Ascending aorta (tissue), 2 donors: ENCODE measurements around the gene KXD1. TPM values are rescaled to one million over a fixed set of nuclear protein-coding genes. Genes with fewer than 3 reads are reported as not detected.

Source experiments
- DNase-seq, 2 donors: peaks; one replicate each; pipeline ENCODE4 v3.0.0-alpha.2; 2019; ENCODE audit warnings: low spot score in 2 of 2
- H3K27ac ChIP-seq, 2 donors: fragments of 200-600 bp; sonication (generic); one replicate each; pipeline ENCODE4 v1.5.1; 2016 to 2017; ENCODE audit warnings: mild to moderate bottlenecking in 1 of 2
- H3K27me3 ChIP-seq: fragments of 200-600 bp; sonication (generic); one replicate; pipeline ENCODE4 v1.5.1; 2017
- H3K36me3 ChIP-seq, 2 donors: fragments of 200-600 bp; sonication (generic); one replicate each; pipeline ENCODE4 v1.5.1; 2016
- H3K4me1 ChIP-seq, 2 donors: fragments of 200-600 bp; sonication (generic); one replicate each; pipeline ENCODE4 v1.5.1; 2016 to 2017; ENCODE audit warnings: mild to moderate bottlenecking in 1 of 2
- H3K4me3 ChIP-seq, 2 donors: fragments of 200-600 bp; sonication (generic); one replicate each; pipeline ENCODE4 v1.5.1; 2016 to 2017; ENCODE audit warnings: mild to moderate bottlenecking in 1 of 2
- H3K9me3 ChIP-seq, 2 donors: fragments of 200-600 bp; sonication (generic); one replicate each; pipeline ENCODE4 v1.5.1; 2016
- CTCF ChIP-seq, 3 experiments: fragments of 200-600 bp in 2 of 3; fragments of 450-650 bp in 1 of 3; sonication (generic) in 2 of 3; IDR thresholded peaks; one replicate each; pipeline ENCODE4 v1.5.1; 2016 to 2019; ENCODE audit warnings: antibody characterized with exemption in 3 of 3, mild to moderate bottlenecking in 1 of 3, moderate library complexity in 1 of 3
- intact Hi-C: fragments of 100-400 bp; cut with DNase I; formaldehyde crosslinking; loops from one replicate; pipeline ENCODE4 v1.15.1; 2023
- total RNA-seq: library from RNA; depleted of rRNA; stranded (reverse); fragments of >200 nt; gene quantifications from one replicate; pipeline ENCODE4 v1.1.0, GENCODE V29; 2016

The KXD1 gene
- 178 TPM for total RNA-seq

GRCh38 chr19:18557411-18558201 is at the start of gene KXD1:
TSS of gene KXD1 (plus strand) at chr19:18557870. CDS start at chr19:18562057, 4,187 bp downstream.
- Histone ChIP-seq H3K9me3 (no peaks in the 10 kb centered on the region), H3K4me1 (peaks cover 5 to 34% of the 10 kb centered on the region in 2 donors), H3K36me3 (no peaks in the 10 kb centered on the region), H3K27ac (peak within 1 kb of the TSS; percentile 98), H3K4me3 (peak within 1 kb of the TSS; percentile 79 to 95), H3K27me3 (no peaks in the 10 kb centered on the region)
- DNase-seq = peak; percentile 95 to 99
- no peak for TF ChIP-seq CTCF (IDR thresholded peaks at IDR 0.05)
- intact Hi-C loops = loop anchor here (1.0 to 2.0 kb wide), 4 partner anchors 14 to 97 kb away; partner anchors contain the start of genes ELL, FKBP8 and UBA52

GRCh38 chr19:18508585-18508984 is 49.1 kb upstream of the KXD1 start:
- Histone ChIP-seq H3K9me3 (no peaks in the 10 kb centered on the region), H3K4me1 (peaks cover 36 to 82% of the 10 kb centered on the region in 2 donors), H3K36me3 (no peaks in the 10 kb centered on the region), H3K4me3 (no peak overlapping the region), H3K27ac (peak overlapping the region; percentile 14 to 68), H3K27me3 (no peaks in the 10 kb centered on the region)
- intact Hi-C loops = no loop called here
- TF ChIP-seq CTCF (IDR thresholded peaks at IDR 0.05) = no peak
- no peak for DNase-seq

- intact Hi-C loops = no loop called here
Observed at GRCh38 chr19:18510216-18510615, 47.5 kb upstream of the KXD1 start.

GRCh38 chr19:18513868-18514267 is 43.8 kb upstream of the KXD1 start:
- peaks cover 4 to 59% of the 10 kb centered on the region in 2 donors for H3K4me1 ChIP-seq
- DNase-seq = no peak

More at GRCh38 chr19:18510216-18510615, 47.5 kb upstream of the KXD1 start:
- H3K36me3 ChIP-seq = no peaks in the 10 kb centered on the region
- no peak for TF ChIP-seq CTCF (IDR thresholded peaks at IDR 0.05)
- H3K4me1 ChIP-seq = peaks cover 24 to 77% of the 10 kb centered on the region in 2 donors
- no peaks in the 10 kb centered on the region for H3K9me3 ChIP-seq
- DNase-seq = no peak
- no peaks in the 10 kb centered on the region for H3K27me3 ChIP-seq
- H3K27ac ChIP-seq = peak overlapping the region in 1 of 2 donors; percentile 48
- H3K4me3 ChIP-seq = no peak overlapping the region

More at GRCh38 chr19:18513868-18514267, 43.8 kb upstream of the KXD1 start:
- H3K36me3 ChIP-seq = no peaks in the 10 kb centered on the region
- no peaks in the 10 kb centered on the region for H3K27me3 ChIP-seq
- H3K4me3 ChIP-seq = no peak overlapping the region
- no peak for TF ChIP-seq CTCF (IDR thresholded peaks at IDR 0.05)
- H3K9me3 ChIP-seq = no peaks in the 10 kb centered on the region
- H3K27ac ChIP-seq = peak overlapping the region; percentile 62 to 64
- intact Hi-C loops = no loop called here
